ENCODE results near the gene YAF2. TPM values are rescaled to one million over a fixed set of nuclear protein-coding genes. Genes with fewer than 3 reads are reported as not detected.

The YAF2 gene
- total RNA-seq, 4 donors from 2014 or later: 8.7 to 17.8 (median 15.2) TPM

- TF ChIP-seq POLR2A (IDR thresholded peaks at IDR 0.05): no peak
- no peak for TF ChIP-seq CTCF (IDR thresholded peaks at IDR 0.05)
- no peak for DNase-seq (ENCODE audit: low spot score in 2 of 2)
- intact Hi-C loops (cut with DNase I; ENCODE audit: low total_unique reads): no loop called here
- H3K4me3 ChIP-seq (ENCODE audit: low read depth, poor library complexity, severe bottlenecking): no peak overlapping the region
These were observed 64.0 kb downstream of the YAF2 start for GRCh38 chr12:42173961-42174521.

GRCh38 chr12:42172441-42173210 is 65.4 kb downstream of the YAF2 start:
- no peak for DNase-seq (ENCODE audit: low spot score in 2 of 2)
- no peak overlapping the region for H3K4me3 ChIP-seq (ENCODE audit: low read depth, poor library complexity, severe bottlenecking)
- 88 to 93% methylated on average over 4 of the region's 4 CpGs for WGBS, 2 donors
- intact Hi-C loops (cut with DNase I; ENCODE audit: low total_unique reads): no loop called here
- no peak for TF ChIP-seq POLR2A (IDR thresholded peaks at IDR 0.05)
- TF ChIP-seq CTCF (IDR thresholded peaks at IDR 0.05): no peak

DNA sequence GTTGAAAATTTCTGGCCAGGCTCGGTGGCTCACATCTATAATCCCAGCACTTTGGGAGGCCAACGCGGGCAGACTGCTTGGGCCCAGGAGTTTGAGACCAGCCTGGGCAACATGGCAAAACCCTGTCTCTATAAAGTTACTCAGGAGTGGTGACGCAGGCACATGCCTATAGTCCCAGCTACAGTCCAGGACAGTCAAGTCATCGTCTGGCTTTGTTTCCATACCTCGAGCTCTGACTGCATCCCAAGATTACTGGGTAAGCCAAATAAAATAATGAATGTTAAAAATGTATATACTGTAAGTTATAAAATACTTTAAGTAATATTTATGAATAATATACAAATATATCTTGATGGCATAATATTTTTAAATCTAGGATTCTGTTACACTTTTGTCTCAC is 70.3 kb downstream of the YAF2 start:
- DNase-seq (ENCODE audit: low spot score in 2 of 2): no peak
- 96 to 97% methylated on average over 6 of the region's 6 CpGs for WGBS, 2 donors
- TF ChIP-seq POLR2A (IDR thresholded peaks at IDR 0.05) (no peak), CTCF (IDR thresholded peaks at IDR 0.05) (no peak)
- intact Hi-C loops (cut with DNase I; ENCODE audit: low total_unique reads): no loop called here
- H3K4me3 ChIP-seq (ENCODE audit: low read depth, poor library complexity, severe bottlenecking): no peak overlapping the region

DNA sequence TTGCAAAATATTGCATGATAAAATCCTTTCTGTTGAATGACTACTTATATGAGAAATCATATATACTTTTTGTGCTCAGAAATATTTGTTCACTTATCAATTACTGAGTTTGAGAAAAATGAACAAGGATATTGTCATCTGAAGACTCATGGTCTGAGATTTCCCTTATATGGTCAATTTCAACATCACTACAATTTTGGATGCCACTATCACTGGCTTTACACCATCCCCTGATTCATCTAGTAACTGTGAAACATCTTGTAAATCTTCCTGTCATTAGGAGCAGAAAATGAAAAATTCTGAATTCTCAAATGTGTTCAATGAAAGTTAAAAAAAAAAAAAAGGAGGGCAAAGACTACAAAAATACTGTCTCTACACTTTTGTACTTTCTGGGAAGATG is 71.5 kb downstream of the YAF2 start:
- intact Hi-C loops (cut with DNase I; ENCODE audit: low total_unique reads): no loop called here
- no peak overlapping the region for H3K4me3 ChIP-seq (ENCODE audit: low read depth, poor library complexity, severe bottlenecking)
- no peak for DNase-seq (ENCODE audit: low spot score in 2 of 2)
- TF ChIP-seq POLR2A (IDR thresholded peaks at IDR 0.05) (no peak), CTCF (IDR thresholded peaks at IDR 0.05) (no peak)

DNA sequence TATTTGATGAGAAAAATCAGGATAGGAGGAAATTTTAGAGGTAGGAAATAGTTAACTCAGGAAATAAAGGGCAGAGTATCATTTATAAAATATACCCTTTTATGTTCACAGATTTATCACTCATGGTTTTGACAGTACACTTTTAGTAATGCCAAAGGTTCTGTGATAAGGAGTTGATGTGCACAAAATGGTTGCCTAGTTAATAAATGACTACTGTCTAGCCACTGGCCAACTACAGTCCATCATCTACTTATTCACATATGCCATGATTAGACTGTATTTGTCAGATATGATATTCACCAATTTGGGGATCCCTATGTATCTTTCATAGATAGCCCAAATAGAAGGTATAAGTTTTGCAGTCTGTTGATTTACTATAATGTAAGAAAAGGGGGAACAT is 74.1 kb downstream of the YAF2 start:
- no peak overlapping the region for H3K4me3 ChIP-seq (ENCODE audit: low read depth, poor library complexity, severe bottlenecking)
- no peak for DNase-seq (ENCODE audit: low spot score in 2 of 2)
- TF ChIP-seq POLR2A (IDR thresholded peaks at IDR 0.05) (no peak), CTCF (IDR thresholded peaks at IDR 0.05) (no peak)
- intact Hi-C loops (cut with DNase I; ENCODE audit: low total_unique reads): no loop called here

- H3K4me3 ChIP-seq (ENCODE audit: low read depth, poor library complexity, severe bottlenecking): no peak overlapping the region
- WGBS, 2 donors: 75 to 92% methylated on average over 1 of the region's 1 CpG
- no peak for DNase-seq (ENCODE audit: low spot score in 2 of 2)
- intact Hi-C loops (cut with DNase I; ENCODE audit: low total_unique reads): no loop called here
- no peak for TF ChIP-seq POLR2A (IDR thresholded peaks at IDR 0.05)
- TF ChIP-seq CTCF (IDR thresholded peaks at IDR 0.05): no peak
These were observed 75.1 kb downstream of the YAF2 start for GRCh38 chr12:42162965-42163364.
